HepG2 (cell line): ENCODE data around the gene FAM167B. TPM values are rescaled to one million over a fixed set of nuclear protein-coding genes. Genes with fewer than 3 reads are reported as not detected.

Experiments
- ELF4 ChIP-seq: sonication (generic); formaldehyde crosslinking; IDR thresholded peaks from 2 replicates; pipeline ENCODE4 v1.5.0; 2020; ENCODE audit warnings: missing genetic modification reagents, mild to moderate bottlenecking, moderate library complexity, borderline replicate concordance
- FOXK2 ChIP-seq: fragments of 450-650 bp; IDR thresholded peaks from 2 replicates; pipeline ENCODE4 v1.6.1; 2016
- MEIS2 ChIP-seq: sonication (generic); formaldehyde crosslinking; IDR thresholded peaks from 2 replicates; pipeline ENCODE4 v1.9.0; 2021; ENCODE audit warnings: mild to moderate bottlenecking, missing genetic modification reagents
- MIER3 ChIP-seq: IDR thresholded peaks from 2 replicates; pipeline ENCODE4 v1.6.1; 2016; ENCODE audit warnings: missing compliant biosample characterization, borderline replicate concordance
- NFKBIZ ChIP-seq: IDR thresholded peaks from 2 replicates; pipeline ENCODE4 v1.6.1; 2018; ENCODE audit warnings: missing genetic modification reagents, missing compliant biosample characterization
- RARG ChIP-seq: sonication (generic); formaldehyde crosslinking; IDR thresholded peaks from 2 replicates; pipeline ENCODE4 v1.4.0; 2020; ENCODE audit warnings: low read depth, mild to moderate bottlenecking, missing genetic modification reagents
- SALL1 ChIP-seq: sonication (generic); formaldehyde crosslinking; IDR thresholded peaks from 2 replicates; pipeline ENCODE4 v1.8.0; 2022; ENCODE audit warnings: mild to moderate bottlenecking, missing genetic modification reagents
- SAP130 ChIP-seq: IDR thresholded peaks from 2 replicates; pipeline ENCODE4 v1.6.1; 2016; ENCODE audit warnings: low read depth
- SMAD1 ChIP-seq: sonication (generic); formaldehyde crosslinking; IDR thresholded peaks from 2 replicates; pipeline ENCODE4 v1.4.0; 2020; ENCODE audit warnings: missing genetic modification reagents, low read depth, mild to moderate bottlenecking, borderline replicate concordance
- SPEN ChIP-seq: sonication (generic); formaldehyde crosslinking; IDR thresholded peaks from 2 replicates; pipeline ENCODE4 v1.5.1; 2020; ENCODE audit warnings: low read depth, mild to moderate bottlenecking, missing genetic modification reagents
- TCF12 ChIP-seq, 2 experiments: fragments of 450-650 bp in 1 of 2; sonication (generic) in 1 of 2; formaldehyde crosslinking in 1 of 2; IDR thresholded peaks; 2 replicates each; pipeline versions ENCODE4 v1.6.1 to v1.8.0; 2017 to 2022; ENCODE audit warnings: antibody characterized with exemption in 1 of 2, mild to moderate bottlenecking in 1 of 2, missing genetic modification reagents in 1 of 2, moderate library complexity in 1 of 2
- ZBTB38 ChIP-seq: sonication (generic); formaldehyde crosslinking; IDR thresholded peaks from 2 replicates; pipeline ENCODE4 v1.5.1; 2020; ENCODE audit warnings: mild to moderate bottlenecking, missing genetic modification reagents
- ZNF282 ChIP-seq: fragments of 450-650 bp; IDR thresholded peaks from 2 replicates; pipeline ENCODE4 v1.6.1; 2018; ENCODE audit not compliant: partially characterized antibody
- ZNF326 ChIP-seq: sonication (generic); formaldehyde crosslinking; IDR thresholded peaks from 2 replicates; pipeline ENCODE4 v1.4.0; 2020; ENCODE audit warnings: missing genetic modification reagents, borderline replicate concordance
- ZNF496 ChIP-seq: sonication (generic); formaldehyde crosslinking; IDR thresholded peaks from 2 replicates; pipeline ENCODE4 v1.8.1; 2023; ENCODE audit warnings: mild to moderate bottlenecking, moderate library complexity, missing genetic modification reagents; ENCODE audit not compliant: insufficient replicate concordance
- ZNF839 ChIP-seq: sonication (generic); formaldehyde crosslinking; IDR thresholded peaks from 2 replicates; pipeline ENCODE4 v1.4.0; 2020; ENCODE audit warnings: missing genetic modification reagents, mild to moderate bottlenecking, borderline replicate concordance
- polyA plus RNA-seq, 8 experiments: library from polyadenylated mRNA; depleted of rRNA in 3 of 8; stranded (reverse) in 7 of 8; unstranded in 1 of 8; fragments of >200 nt; fragmentation: Illumina TruSeq in 4 of 8; extraction: Trizol in 4 of 8; gene quantifications; 2 replicates each; pipeline versions ENCODE4 v1.2.1 to v1.2.3, GENCODE V29; 2011 to 2016; ENCODE audit warnings: low read depth in 4 of 8, missing spikeins in 1 of 8, mixed read lengths in 1 of 8; ENCODE audit not compliant: insufficient read depth in 1 of 8
- total RNA-seq, 5 experiments: library from RNA; depleted of rRNA; stranded (reverse); fragments of >200 nt; fragmentation: Illumina TruSeq; extraction: Trizol; gene quantifications; 2 replicates each; pipeline ENCODE4 v1.2.3, GENCODE V29; 2016; ENCODE audit warnings: low read depth in 1 of 5
- TF ChIP-seq, protein P1 (sequence below): sonication (generic); formaldehyde crosslinking; IDR thresholded peaks from 2 replicates; pipeline ENCODE4 v1.4.0; 2020; ENCODE audit warnings: missing genetic modification reagents
- TF ChIP-seq, protein P2 (sequence below): IDR thresholded peaks from 2 replicates; pipeline ENCODE4 v1.6.1; 2012; ENCODE audit warnings: inconsistent platforms
- TF ChIP-seq, protein P3 (sequence below): sonication (generic); formaldehyde crosslinking; IDR thresholded peaks from 2 replicates; pipeline ENCODE4 v1.5.1; 2020; ENCODE audit warnings: missing genetic modification reagents, mild to moderate bottlenecking, borderline replicate concordance
- TF ChIP-seq, protein P4 (sequence below): IDR thresholded peaks from 2 replicates; pipeline ENCODE4 v1.6.1; 2016; ENCODE audit warnings: missing compliant biosample characterization, missing genetic modification reagents, borderline replicate concordance

The FAM167B gene
- total and polyA plus RNA-seq, 2 of the 13 experiments (the other 11 are each of a cell fraction or from before 2014, with no cell fraction given), result 0.15 to 0.70 TPM

DNA sequence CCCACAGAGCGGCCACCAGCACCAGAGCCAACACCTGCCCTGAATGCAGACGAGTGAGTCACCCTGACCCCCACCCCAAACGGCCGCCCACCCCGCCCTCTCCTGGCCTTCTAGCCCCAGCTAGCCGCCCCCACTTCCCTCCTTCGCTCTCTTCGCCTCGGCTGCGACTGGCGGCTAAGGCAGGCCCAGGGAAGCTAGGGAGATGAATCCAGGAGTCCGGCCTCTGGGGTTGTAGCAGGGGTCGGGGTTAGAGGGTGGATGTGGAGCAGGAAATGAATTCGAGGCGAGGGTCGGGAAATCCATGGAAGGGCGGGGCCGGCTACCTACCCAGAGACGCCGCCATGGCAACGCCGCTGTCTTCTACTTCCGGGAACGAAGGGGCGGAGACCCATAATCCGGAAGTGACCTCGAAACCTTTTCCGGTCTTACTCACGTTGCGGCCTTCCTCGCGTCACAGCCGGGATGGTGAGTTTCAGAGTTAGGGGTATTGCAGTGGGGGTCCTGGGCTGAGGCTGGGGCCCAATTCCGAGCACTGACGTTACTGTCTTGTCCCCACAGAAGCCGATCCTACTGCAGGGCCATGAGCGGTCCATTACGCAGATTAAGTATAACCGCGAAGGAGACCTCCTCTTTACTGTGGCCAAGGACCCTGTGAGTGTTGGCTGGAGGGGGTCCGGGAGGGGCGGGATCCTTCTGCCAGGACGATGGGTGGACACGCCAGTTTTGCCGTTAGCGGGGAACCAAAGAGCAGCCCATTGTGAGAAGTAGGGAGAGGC is 24.9 kb upstream of the FAM167B start, which contains the start of the genes EIF3I and TMEM234 (continued):
- TF ChIP-seq, protein P1, sequence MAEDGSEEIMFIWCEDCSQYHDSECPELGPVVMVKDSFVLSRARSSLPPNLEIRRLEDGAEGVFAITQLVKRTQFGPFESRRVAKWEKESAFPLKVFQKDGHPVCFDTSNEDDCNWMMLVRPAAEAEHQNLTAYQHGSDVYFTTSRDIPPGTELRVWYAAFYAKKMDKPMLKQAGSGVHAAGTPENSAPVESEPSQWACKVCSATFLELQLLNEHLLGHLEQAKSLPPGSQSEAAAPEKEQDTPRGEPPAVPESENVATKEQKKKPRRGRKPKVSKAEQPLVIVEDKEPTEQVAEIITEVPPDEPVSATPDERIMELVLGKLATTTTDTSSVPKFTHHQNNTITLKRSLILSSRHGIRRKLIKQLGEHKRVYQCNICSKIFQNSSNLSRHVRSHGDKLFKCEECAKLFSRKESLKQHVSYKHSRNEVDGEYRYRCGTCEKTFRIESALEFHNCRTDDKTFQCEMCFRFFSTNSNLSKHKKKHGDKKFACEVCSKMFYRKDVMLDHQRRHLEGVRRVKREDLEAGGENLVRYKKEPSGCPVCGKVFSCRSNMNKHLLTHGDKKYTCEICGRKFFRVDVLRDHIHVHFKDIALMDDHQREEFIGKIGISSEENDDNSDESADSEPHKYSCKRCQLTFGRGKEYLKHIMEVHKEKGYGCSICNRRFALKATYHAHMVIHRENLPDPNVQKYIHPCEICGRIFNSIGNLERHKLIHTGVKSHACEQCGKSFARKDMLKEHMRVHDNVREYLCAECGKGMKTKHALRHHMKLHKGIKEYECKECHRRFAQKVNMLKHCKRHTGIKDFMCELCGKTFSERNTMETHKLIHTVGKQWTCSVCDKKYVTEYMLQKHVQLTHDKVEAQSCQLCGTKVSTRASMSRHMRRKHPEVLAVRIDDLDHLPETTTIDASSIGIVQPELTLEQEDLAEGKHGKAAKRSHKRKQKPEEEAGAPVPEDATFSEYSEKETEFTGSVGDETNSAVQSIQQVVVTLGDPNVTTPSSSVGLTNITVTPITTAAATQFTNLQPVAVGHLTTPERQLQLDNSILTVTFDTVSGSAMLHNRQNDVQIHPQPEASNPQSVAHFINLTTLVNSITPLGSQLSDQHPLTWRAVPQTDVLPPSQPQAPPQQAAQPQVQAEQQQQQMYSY (CRISPR knock-in tag), result 0 out of 2 replicates have a peak, but pooled peaks have one; percentile 2
- TF ChIP-seq ZNF326 (CRISPR knock-in tag) (no peak), ZNF839 (CRISPR knock-in tag) (peak; percentile 72; the same call in 1 of the 2 replicates), ZNF496 (no peak), SMAD1 (CRISPR knock-in tag) (peak; percentile 59; the same call in 1 of the 2 replicates), ELF4 (CRISPR knock-in tag) (0 out of 2 replicates have a peak, but pooled peaks have one; percentile 23), SPEN (CRISPR knock-in tag) (peak; percentile 71; the same call in 1 of the 2 replicates), TCF12 (IDR thresholded peaks at IDR 0.05) (no peak), TCF12 (CRISPR knock-in tag; IDR thresholded peaks at IDR 0.05) (peak; percentile 47; the same call in 1 of the 2 replicates), ZBTB38 (CRISPR knock-in tag) (peak; percentile 34; the same call in 1 of the 2 replicates), ZNF282 (no peak), SAP130 (CRISPR knock-in tag) (peak; percentile 98), MEIS2 (CRISPR knock-in tag) (no peak), MIER3 (CRISPR knock-in tag) (no peak), FOXK2 (no peak), RARG (CRISPR knock-in tag) (no peak), SALL1 (CRISPR knock-in tag) (peak; percentile 64), NFKBIZ (no peak)
- TF ChIP-seq, protein P2, sequence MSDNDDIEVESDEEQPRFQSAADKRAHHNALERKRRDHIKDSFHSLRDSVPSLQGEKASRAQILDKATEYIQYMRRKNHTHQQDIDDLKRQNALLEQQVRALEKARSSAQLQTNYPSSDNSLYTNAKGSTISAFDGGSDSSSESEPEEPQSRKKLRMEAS, result peak; percentile 82; the same call in 1 of the 2 replicates
- TF ChIP-seq, protein P3, sequence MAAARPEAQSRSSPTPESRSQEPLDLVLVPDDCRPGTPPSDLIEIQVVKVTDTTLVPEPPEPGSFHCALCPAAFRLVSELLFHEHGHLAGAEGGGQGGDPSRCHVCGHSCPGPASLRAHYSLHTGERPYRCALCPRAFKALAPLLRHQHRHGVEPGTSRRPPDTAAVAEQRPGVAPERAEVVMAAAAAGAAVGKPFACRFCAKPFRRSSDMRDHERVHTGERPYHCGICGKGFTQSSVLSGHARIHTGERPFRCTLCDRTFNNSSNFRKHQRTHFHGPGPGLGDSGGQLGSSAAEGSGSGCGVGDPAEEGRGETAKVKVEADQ, result peak; percentile 58; the same call in 1 of the 2 replicates
- TF ChIP-seq, protein P4, sequence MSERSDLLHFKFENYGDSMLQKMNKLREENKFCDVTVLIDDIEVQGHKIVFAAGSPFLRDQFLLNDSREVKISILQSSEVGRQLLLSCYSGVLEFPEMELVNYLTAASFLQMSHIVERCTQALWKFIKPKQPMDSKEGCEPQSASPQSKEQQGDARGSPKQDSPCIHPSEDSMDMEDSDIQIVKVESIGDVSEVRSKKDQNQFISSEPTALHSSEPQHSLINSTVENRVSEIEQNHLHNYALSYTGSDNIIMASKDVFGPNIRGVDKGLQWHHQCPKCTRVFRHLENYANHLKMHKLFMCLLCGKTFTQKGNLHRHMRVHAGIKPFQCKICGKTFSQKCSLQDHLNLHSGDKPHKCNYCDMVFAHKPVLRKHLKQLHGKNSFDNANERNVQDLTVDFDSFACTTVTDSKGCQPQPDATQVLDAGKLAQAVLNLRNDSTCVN (CRISPR knock-in tag), result no peak
